ENCODE data around the gene ERGIC1.

The ERGIC1 gene

GRCh38 chr5:172953776-172954675, 120.0 kb downstream of the ERGIC1 start:
- Histone ChIP-seq H3K9me2 (replicated peaks; ENCODE audit: low read depth, low read length) (no peaks in the 10 kb centered on the region), H3K27me3 (ENCODE audit: insufficient read depth, low read length, poor library complexity, severe bottlenecking) (no peaks in the 10 kb centered on the region), H4K20me1 (ENCODE audit: insufficient read depth, low read length, poor library complexity, severe bottlenecking) (no peaks in the 10 kb centered on the region), H3K79me2 (ENCODE audit: insufficient read depth, low read length) (no peaks in the 10 kb centered on the region), H3K36me3 (ENCODE audit: insufficient read depth, low read length) (peaks cover 22% of the 10 kb centered on the region; the same call in 1 of the 2 replicates), H3K9ac (ENCODE audit: low read depth, low read length, poor library complexity, severe bottlenecking) (no peak overlapping the region), H3K4me2 (ENCODE audit: low read depth, low read length, poor library complexity, severe bottlenecking) (no peak overlapping the region), H2AFZ (ENCODE audit: low read length) (no peak overlapping the region), H3K9me3 (ENCODE audit: insufficient read depth, low read depth, low read length) (no peaks in the 10 kb centered on the region), H3F3A (ENCODE audit: low read depth) (no peaks in the 10 kb centered on the region), H3K4me3 (ENCODE audit: low read length, poor library complexity, severe bottlenecking) (no peak overlapping the region), H3K4me1 (ENCODE audit: insufficient read depth, low read length, poor library complexity, severe bottlenecking) (no peaks in the 10 kb centered on the region)
- no peak for TF ChIP-seq EZH2phosphoT487 (IDR thresholded peaks at IDR 0.05; ENCODE audit: borderline replicate concordance)
- TF ChIP-seq CTCF (conservative IDR thresholded peaks at IDR 0.05; ENCODE audit: low read length) = no peak

- no peaks in the 10 kb centered on the region for H3K9me3 ChIP-seq (ENCODE audit: insufficient read depth, low read depth, low read length)
- TF ChIP-seq EZH2phosphoT487 (IDR thresholded peaks at IDR 0.05; ENCODE audit: borderline replicate concordance) (no peak), CTCF (conservative IDR thresholded peaks at IDR 0.05; ENCODE audit: low read length) (no peak)
- peaks cover 17% of the 10 kb centered on the region; the same call in 1 of the 2 replicates for H3K36me3 ChIP-seq (ENCODE audit: insufficient read depth, low read length)
- no peak overlapping the region for H3K9ac ChIP-seq (ENCODE audit: low read depth, low read length, poor library complexity, severe bottlenecking)
- H3K27me3 ChIP-seq (ENCODE audit: insufficient read depth, low read length, poor library complexity, severe bottlenecking) = no peaks in the 10 kb centered on the region
- H4K20me1 ChIP-seq (ENCODE audit: insufficient read depth, low read length, poor library complexity, severe bottlenecking) = no peaks in the 10 kb centered on the region
- H3K9me2 ChIP-seq (replicated peaks; ENCODE audit: low read depth, low read length) = no peaks in the 10 kb centered on the region
- no peaks in the 10 kb centered on the region for H3K4me1 ChIP-seq (ENCODE audit: insufficient read depth, low read length, poor library complexity, severe bottlenecking)
- H3F3A ChIP-seq (ENCODE audit: low read depth) = no peaks in the 10 kb centered on the region
- no peak overlapping the region for H3K4me2 ChIP-seq (ENCODE audit: low read depth, low read length, poor library complexity, severe bottlenecking)
- H2AFZ ChIP-seq (ENCODE audit: low read length) = no peak overlapping the region
- 0 out of 2 replicates have a peak, but pooled peaks cover 4% of the 10 kb centered on the region for H3K79me2 ChIP-seq (ENCODE audit: insufficient read depth, low read length)
- H3K4me3 ChIP-seq (ENCODE audit: low read length, poor library complexity, severe bottlenecking) = no peak overlapping the region
Measured at GRCh38 chr5:172954751-172955159, 120.7 kb downstream of the ERGIC1 start.

GRCh38 chr5:172956228-172956627, 122.2 kb downstream of the ERGIC1 start:
- no peak for TF ChIP-seq EZH2phosphoT487 (IDR thresholded peaks at IDR 0.05; ENCODE audit: borderline replicate concordance)
- TF ChIP-seq CTCF (conservative IDR thresholded peaks at IDR 0.05; ENCODE audit: low read length) = no peak
- no peak overlapping the region for H3K9ac ChIP-seq (ENCODE audit: low read depth, low read length, poor library complexity, severe bottlenecking)
- no peaks in the 10 kb centered on the region for H4K20me1 ChIP-seq (ENCODE audit: insufficient read depth, low read length, poor library complexity, severe bottlenecking)
- H3K4me2 ChIP-seq (ENCODE audit: low read depth, low read length, poor library complexity, severe bottlenecking) = no peak overlapping the region
- peaks cover 15% of the 10 kb centered on the region; the same call in 1 of the 2 replicates for H3K79me2 ChIP-seq (ENCODE audit: insufficient read depth, low read length)
- peaks cover 10% of the 10 kb centered on the region; the same call in 1 of the 2 replicates for H3K36me3 ChIP-seq (ENCODE audit: insufficient read depth, low read length)
- H3K4me1 ChIP-seq (ENCODE audit: insufficient read depth, low read length, poor library complexity, severe bottlenecking) = no peaks in the 10 kb centered on the region
- H3K4me3 ChIP-seq (ENCODE audit: low read length, poor library complexity, severe bottlenecking) = no peak overlapping the region
- H3K9me2 ChIP-seq (replicated peaks; ENCODE audit: low read depth, low read length) = no peaks in the 10 kb centered on the region
- no peaks in the 10 kb centered on the region for H3K27me3 ChIP-seq (ENCODE audit: insufficient read depth, low read length, poor library complexity, severe bottlenecking)
- no peaks in the 10 kb centered on the region for H3F3A ChIP-seq (ENCODE audit: low read depth)
- no peaks in the 10 kb centered on the region for H3K9me3 ChIP-seq (ENCODE audit: insufficient read depth, low read depth, low read length)
- no peak overlapping the region for H2AFZ ChIP-seq (ENCODE audit: low read length)
